G401.6 (cell line): Measurements from ENCODE around the gene PDIK1L.
"Not testable (repeated sequence)": the region's sequence is repeated elsewhere in the genome, so short reads cannot be mapped to it uniquely, and the experiment has no call there.

Experiments
- FAIRE-seq: peaks from 2 replicates; lab custom pipeline; 2012; peaks lifted over from hg19 to GRCh38; lab: Jason Lieb, UNC

Gene PDIK1L

GRCh38 chr1:26090893-26091292 lies 20.7 kb upstream of the PDIK1L start:
- no peak for FAIRE-seq

DNA sequence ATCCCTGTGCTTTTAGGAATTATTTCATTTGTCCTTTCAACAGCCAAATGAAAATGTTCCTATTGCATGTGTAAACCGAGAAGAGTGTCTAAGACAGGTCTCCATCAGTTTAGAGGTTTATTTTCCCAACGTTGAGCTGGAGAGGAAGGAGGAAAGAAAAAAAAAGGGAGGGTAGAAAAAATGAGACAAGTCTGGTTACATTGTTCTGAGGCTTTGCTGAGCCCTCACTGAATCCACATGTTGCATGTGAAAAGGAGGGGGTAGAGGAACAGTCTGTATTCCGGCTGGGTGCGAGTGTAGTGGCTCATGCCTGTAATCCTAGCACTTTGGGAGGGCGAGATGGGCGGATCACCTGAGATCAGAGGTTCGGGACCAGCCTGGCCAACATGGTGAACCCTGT lies 19.2 kb upstream of the PDIK1L start:
- no peak for FAIRE-seq

- FAIRE-seq = not testable (repeated sequence)
These were observed 18.1 kb upstream of the PDIK1L start for GRCh38 chr1:26093569-26093968.

GRCh38 chr1:26094076-26094669 lies 17.5 kb upstream of the PDIK1L start:
- FAIRE-seq = no peak

GRCh38 chr1:26094677-26095383 lies 16.8 kb upstream of the PDIK1L start:
- FAIRE-seq = no peak

DNA sequence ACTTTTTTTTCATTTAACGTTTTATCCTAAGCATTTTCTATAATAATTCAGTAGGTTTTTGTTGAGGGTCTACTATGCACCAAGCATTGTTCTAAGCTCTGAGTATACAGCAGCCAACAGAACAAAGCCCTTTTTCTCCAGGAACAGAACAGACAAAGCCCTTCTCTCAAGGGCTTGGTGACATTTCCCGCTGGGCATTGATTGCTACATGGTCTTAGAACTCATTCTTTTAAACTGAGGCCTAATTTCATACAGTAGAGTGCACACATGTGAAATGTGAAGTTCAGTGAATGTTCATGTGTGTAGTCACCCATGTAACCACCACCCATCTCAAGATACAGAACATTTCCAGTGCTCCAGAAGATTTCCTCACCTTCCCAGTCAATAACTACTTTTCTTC lies 15.2 kb upstream of the PDIK1L start:
- FAIRE-seq = no peak

- FAIRE-seq = no peak
These were observed 13.9 kb upstream of the PDIK1L start for GRCh38 chr1:26097696-26098095.

GRCh38 chr1:26098602-26099001 lies 13.0 kb upstream of the PDIK1L start:
- no peak for FAIRE-seq

DNA sequence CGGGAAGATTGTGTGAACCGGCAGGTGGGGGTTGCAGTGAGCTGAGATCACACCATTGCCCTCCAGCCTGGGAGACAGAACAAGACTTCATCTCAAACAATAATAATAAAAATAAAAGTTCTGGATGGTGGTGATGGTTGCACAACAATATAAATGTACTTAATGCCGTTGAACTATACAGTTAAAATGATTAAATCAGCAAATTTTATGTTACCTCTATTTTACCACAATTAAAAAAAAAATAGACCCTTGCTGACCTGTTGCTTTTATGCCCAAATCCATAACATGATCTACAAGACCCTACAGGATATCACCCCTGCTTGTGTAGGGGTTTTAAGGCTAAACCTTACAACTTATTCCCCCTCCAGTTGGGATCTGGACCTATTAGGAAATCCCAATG lies 11.8 kb upstream of the PDIK1L start:
- no peak for FAIRE-seq

GRCh38 chr1:26100204-26100603 lies 11.4 kb upstream of the PDIK1L start:
- not testable (repeated sequence) for FAIRE-seq

DNA sequence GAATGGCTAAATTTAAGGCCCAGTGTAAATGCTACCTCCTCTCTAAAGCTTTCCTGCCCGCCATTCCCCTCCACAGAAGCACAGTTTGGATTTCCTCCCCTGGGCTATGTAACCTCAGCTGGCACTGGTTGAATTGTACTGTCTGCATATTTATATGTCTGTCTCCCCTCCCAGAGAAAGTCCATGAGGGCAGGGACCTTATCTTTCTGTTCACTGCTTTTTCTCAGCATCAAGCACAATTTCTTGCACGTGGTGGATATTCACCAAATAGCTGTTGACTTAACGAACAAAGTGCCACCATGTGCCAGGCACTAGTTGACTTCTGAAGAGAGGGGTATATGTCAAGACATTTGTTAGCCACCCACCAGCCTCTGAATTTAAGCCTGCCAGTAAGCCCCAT lies 9.5 kb upstream of the PDIK1L start:
- FAIRE-seq = no peak

GRCh38 chr1:26102526-26102925 lies 9.1 kb upstream of the PDIK1L start:
- no peak for FAIRE-seq

GRCh38 chr1:26105226-26105548 lies 6.4 kb upstream of the PDIK1L start:
- not testable (repeated sequence) for FAIRE-seq

DNA sequence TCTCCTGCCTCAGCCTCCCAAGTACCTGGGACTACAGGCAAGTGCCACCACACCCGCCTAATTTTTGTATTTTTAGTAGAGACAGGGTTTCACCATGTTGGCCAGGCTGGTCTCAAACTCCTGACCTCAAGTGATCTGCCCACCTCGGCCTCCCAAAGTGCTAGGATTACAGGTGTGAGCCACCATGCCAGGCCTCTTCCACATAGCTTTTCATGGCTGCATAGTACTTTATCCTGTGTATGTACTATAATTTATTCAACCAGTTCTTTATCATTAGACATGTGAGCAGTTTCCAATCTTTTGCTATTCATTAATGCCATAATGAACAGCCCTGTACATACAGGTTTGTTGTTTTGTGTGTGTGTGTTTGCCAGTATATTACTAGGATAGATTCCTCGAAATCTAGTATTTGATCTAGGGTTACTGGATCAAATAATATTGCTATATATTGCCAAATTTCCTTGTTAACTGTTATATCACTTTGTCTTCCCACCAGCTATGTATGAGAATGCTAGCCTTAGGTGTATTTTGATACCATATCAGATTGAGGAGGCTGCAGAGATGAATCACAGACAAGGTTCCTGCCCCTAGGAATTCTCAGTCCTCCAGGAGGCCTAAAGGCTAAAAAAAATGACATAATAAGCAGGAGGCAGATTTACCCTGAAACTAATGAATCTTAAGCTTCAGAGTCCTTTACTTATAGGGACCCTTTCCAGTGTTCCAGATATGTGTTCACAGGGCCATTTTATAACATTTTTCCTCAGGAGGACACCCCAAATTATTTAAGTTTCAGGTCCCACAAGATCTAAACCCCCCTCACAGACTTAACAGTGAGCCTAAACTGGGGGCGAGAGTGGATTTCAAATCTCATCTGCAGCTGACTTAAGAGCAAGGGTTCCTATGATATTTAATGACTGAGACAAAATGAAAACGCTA lies 2.1 kb upstream of the PDIK1L start:
- no peak for FAIRE-seq

- FAIRE-seq = no peak
These were observed 694 bp upstream of the PDIK1L start for GRCh38 chr1:26110731-26111529.

GRCh38 chr1:26112407-26112775 lies 767 bp downstream of the PDIK1L start:
- no peak for FAIRE-seq

DNA sequence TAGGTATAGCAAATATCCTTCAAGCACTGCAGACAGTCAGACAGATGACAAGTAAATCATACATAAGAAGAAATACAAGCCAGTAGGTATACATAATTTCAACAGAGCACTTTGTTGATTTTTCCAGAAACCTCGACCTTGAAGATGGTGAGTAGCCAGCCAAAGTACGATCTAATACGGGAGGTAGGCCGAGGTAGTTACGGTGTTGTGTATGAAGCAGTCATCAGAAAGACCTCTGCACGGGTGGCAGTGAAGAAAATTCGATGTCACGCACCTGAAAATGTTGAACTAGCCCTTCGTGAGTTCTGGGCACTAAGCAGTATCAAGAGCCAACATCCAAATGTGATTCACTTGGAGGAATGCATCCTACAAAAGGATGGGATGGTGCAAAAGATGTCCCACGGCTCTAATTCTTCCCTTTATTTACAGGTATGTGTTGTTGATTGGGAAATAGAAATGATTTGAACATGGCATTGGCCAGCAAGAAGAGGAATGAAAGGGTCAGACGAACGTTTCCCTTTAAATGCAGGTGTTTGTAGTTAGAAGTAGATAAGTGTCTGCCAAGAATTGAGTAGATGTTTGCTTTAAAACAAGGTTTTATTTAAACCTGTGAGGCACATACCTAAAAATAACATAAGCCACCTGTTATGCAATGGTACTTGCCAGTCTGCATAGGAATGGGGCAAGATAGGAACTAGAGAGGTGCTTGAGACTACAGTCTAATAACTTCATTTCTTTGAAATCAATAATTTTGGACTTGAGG lies 2.7 kb downstream of the PDIK1L start:
- no peak for FAIRE-seq

DNA sequence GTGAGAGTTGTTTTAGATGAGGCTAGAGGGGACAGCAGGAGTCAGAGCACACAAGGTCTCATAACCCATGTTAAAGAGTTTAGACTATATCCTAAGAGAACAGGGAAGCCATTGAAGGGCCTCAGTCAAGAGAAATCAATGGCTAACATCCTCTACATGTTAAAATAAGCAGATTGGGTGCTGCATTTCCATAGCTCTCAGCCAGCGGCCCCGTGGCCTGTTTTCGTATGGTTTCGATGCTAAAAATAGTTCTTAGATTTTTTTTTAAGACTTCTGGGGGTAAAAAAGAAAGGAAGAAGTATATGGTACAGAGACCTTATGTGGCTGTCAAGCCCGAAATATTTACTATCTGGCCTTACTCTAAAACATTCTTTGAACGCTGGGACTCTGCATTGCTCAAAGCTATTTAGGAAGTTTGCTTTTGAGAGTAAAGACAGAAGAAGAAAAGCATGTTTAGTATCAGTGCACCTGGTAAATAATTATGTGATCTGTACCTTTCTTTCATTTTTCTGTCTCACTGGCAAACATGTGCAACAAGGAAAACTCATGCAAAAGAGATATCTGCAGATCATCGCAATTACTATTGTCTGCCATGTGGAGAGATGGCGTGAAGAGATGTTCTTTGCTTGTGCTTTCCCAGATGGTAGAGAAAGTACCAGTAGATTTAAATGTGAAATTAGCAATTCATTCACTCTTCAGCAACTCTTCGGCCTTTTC lies 8.4 kb downstream of the PDIK1L start:
- FAIRE-seq = no peak

- no peak for FAIRE-seq
These were observed 10.5 kb downstream of the PDIK1L start for GRCh38 chr1:26121854-26122773.
